Measurements from ENCODE around the gene JPT2. TPM values are rescaled to one million over a fixed set of nuclear protein-coding genes. Genes with fewer than 3 reads are reported as not detected.

The JPT2 gene
- total and polyA plus RNA-seq, 10 of the 15 experiments (the other 5 are each of a cell fraction or from before 2014, with no cell fraction given): 11.7 to 78.4 (median 48.4) TPM

DNA sequence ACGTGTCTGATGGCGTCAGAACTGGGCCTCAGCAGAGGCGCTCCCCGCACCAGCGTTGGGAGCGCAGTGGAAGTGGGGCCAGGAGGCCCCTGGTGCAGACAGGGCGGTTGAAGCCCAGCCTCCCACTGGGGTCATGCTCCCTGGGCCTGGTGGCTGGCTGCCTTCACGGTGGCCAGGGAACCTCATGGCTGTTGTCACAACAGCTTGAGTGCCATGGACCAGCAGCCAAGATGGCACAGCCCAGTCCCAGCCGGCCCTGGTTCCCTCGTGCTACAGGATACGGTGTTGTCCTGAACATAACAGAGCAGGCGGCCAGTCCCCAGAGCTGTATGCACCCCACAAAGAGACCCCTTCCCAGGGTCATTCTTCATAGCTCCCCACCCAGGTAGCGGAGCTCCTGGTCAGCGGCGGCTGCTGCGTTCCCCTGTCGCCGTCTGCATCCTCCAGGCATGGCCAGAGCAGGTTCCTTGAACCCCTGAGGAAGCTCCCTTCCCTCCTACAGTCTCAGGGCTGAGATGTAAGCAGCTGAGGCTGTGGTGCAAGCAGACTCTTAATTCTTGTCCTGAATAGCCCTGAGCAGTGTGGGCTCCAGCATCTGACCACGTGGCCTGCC, 63.6 kb downstream of the JPT2 start (continued):
- TF ChIP-seq E2F4 (IDR thresholded peaks at IDR 0.05; ENCODE audit: low read depth, low read length) (no peak), SIN3A (IDR thresholded peaks at IDR 0.05; ENCODE audit: low read depth, low read length) (no peak), BACH1 (IDR thresholded peaks at IDR 0.05; ENCODE audit: borderline replicate concordance) (no peak), SRF (IDR thresholded peaks at IDR 0.05; ENCODE audit: low read depth in 2 of 2, low read length in 2 of 2) (no peak), RELA (IDR thresholded peaks at IDR 0.05; ENCODE audit: borderline replicate concordance, partially characterized antibody) (no peak), NBN (IDR thresholded peaks at IDR 0.05) (no peak), SREBF1 (IDR thresholded peaks at IDR 0.05; ENCODE audit: low read length) (no peak), NFXL1 (IDR thresholded peaks at IDR 0.05; ENCODE audit: borderline replicate concordance) (no peak)

GRCh38 chr16:1743376-1744337, 65.6 kb downstream of the JPT2 start:
- H3K27ac ChIP-seq (ENCODE audit: control insufficient read depth, insufficient read depth): no peak overlapping the region
- SMC1A ChIA-PET (ENCODE audit: uncharacterized antibody, unreplicated experiment): no interaction called here
- no peaks in the 10 kb centered on the region for H3K79me2 ChIP-seq (ENCODE audit: control insufficient read depth, insufficient read depth, low read length)
- CTCF ChIA-PET: interaction anchor here (0.8 kb wide), 1 partner anchor 38 kb away, joined by 3 read pairs; the partner anchor contains the start of gene MAPK8IP3
- 92% methylated on average over 32 of the region's 32 CpGs for WGBS (ENCODE audit: insufficient coverage, insufficient replicate concordance, low lambda C conversion rate, missing lambda C conversion rate)
- RAD21 ChIA-PET (ENCODE audit: unreplicated experiment): no interaction called here
- H3K36me3 ChIP-seq (ENCODE audit: control insufficient read depth in 2 of 2, insufficient read depth in 2 of 2, low read length in 1 of 2): peaks cover 3 to 11% of the 10 kb centered on the region in 2 experiments
- BruUV-seq (replicated peaks): TSS peak; percentile 50
- in situ Hi-C loops (cut with MboI): no loop called here
- no peak overlapping the region for H3K4me2 ChIP-seq (ENCODE audit: control insufficient read depth, insufficient read depth)
- ATAC-seq (no peak), DNase-seq (ENCODE audit: low read depth, low spot score) (no peak), FAIRE-seq (no peak)
- H3K9me3 ChIP-seq (replicated peaks; ENCODE audit: control insufficient read depth, insufficient read depth, low read length): no peaks in the 10 kb centered on the region; the same call in 2 of the 3 replicates
- no peaks in the 10 kb centered on the region for H4K20me1 ChIP-seq (ENCODE audit: control insufficient read depth, insufficient read depth)
- no peak overlapping the region for H3K9ac ChIP-seq (ENCODE audit: control insufficient read depth, insufficient read depth, low read length)
- H3K4me3 ChIP-seq: no peak overlapping the region
- POLR2A ChIA-PET: no interaction called here
- TF ChIP-seq NFXL1 (IDR thresholded peaks at IDR 0.05; ENCODE audit: borderline replicate concordance) (no peak), POLR2A (IDR thresholded peaks at IDR 0.05; ENCODE audit: low read depth, low read length) (0 out of 2 replicates have a peak, but pooled peaks have one; percentile 21)
- intact Hi-C loops (cut with micrococcal nuclease; ENCODE audit: unreplicated experiment): no loop called here
- no peak overlapping the region for H2AFZ ChIP-seq (ENCODE audit: control insufficient read depth, low read depth, low read length)
- H3K27me3 ChIP-seq (replicated peaks in 1 of 2; ENCODE audit: control insufficient read depth in 2 of 2, insufficient read depth in 2 of 2, low read length in 1 of 2): no peaks in the 10 kb centered on the region
- no peaks in the 10 kb centered on the region for H3K4me1 ChIP-seq (ENCODE audit: control insufficient read depth, insufficient read depth, low read length)
